ENCODE results near the gene SLC5A11. TPM values are rescaled to one million over a fixed set of nuclear protein-coding genes. Genes with fewer than 3 reads are reported as not detected.

SLC5A11 gene
- total RNA-seq, 4 donors from 2014 or later = 6.8 TPM; not detected in 3

GRCh38 chr16:24944206-24944605, 98.4 kb downstream of the SLC5A11 start:
- in situ Hi-C loops (cut with MboI; ENCODE audit: low pct_ligation_motif_present in 1 of 4, low pct_unique_long_range_greater_than_20kb in 1 of 4, low sequenced_read_pairs in 3 of 4) = no loop called here
- H3K36me3 ChIP-seq = peaks cover 0 to 82% (median 23%) of the 10 kb centered on the region in 4 donors
- H3K4me3 ChIP-seq = no peak overlapping the region
- no peak overlapping the region for H3K27ac ChIP-seq
- H3K27me3 ChIP-seq = no peaks in the 10 kb centered on the region
- intact Hi-C loops (cut with DNase I; ENCODE audit: low total_unique reads) = no loop called here
- no peak for DNase-seq
- 50 to 93% methylated on average over 1 to 3 of the region's 3 CpGs for WGBS, 2 donors (ENCODE audit: low coverage in 1 of 2)
- H3K4me1 ChIP-seq = no peaks in the 10 kb centered on the region
- no peaks in the 10 kb centered on the region for H3K9me3 ChIP-seq
- no peak for TF ChIP-seq EP300 (IDR thresholded peaks at IDR 0.05; ENCODE audit: low read depth)
- TF ChIP-seq POLR2AphosphoS5 (IDR thresholded peaks at IDR 0.05) = no peak
- no peak for TF ChIP-seq CTCF (IDR thresholded peaks at IDR 0.05)
- TF ChIP-seq POLR2A (IDR thresholded peaks at IDR 0.05) = no peak

- 59 to 80% methylated on average over 5 to 6 of the region's 6 CpGs for WGBS, 2 donors (ENCODE audit: low coverage in 1 of 2)
- Histone ChIP-seq H3K36me3 (peaks cover 0 to 72% (median 16%) of the 10 kb centered on the region in 4 donors), H3K27ac (no peak overlapping the region), H3K27me3 (no peaks in the 10 kb centered on the region), H3K4me3 (no peak overlapping the region), H3K9me3 (no peaks in the 10 kb centered on the region), H3K4me1 (peaks cover 0 to 9% (median 0%) of the 10 kb centered on the region in 4 donors)
- in situ Hi-C loops (cut with MboI; ENCODE audit: low pct_ligation_motif_present in 1 of 4, low pct_unique_long_range_greater_than_20kb in 1 of 4, low sequenced_read_pairs in 3 of 4) = no loop called here
- intact Hi-C loops (cut with DNase I; ENCODE audit: low total_unique reads) = no loop called here
- no peak for DNase-seq
- peak in 1 of 3 donors; percentile 14 for TF ChIP-seq POLR2AphosphoS5 (IDR thresholded peaks at IDR 0.05)
- TF ChIP-seq EP300 (IDR thresholded peaks at IDR 0.05; ENCODE audit: low read depth) = no peak
These were observed 100.4 kb downstream of the SLC5A11 start for GRCh38 chr16:24946155-24946554.

GRCh38 chr16:24950275-24950674, 104.5 kb downstream of the SLC5A11 start:
- WGBS, 2 donors (ENCODE audit: low coverage in 1 of 2) = 40 to 46% methylated on average over 1 to 5 of the region's 5 CpGs
- in situ Hi-C loops (cut with MboI; ENCODE audit: low pct_ligation_motif_present in 1 of 4, low pct_unique_long_range_greater_than_20kb in 1 of 4, low sequenced_read_pairs in 3 of 4) = no loop called here
- no peak overlapping the region for H3K27ac ChIP-seq

GRCh38 chr16:24953306-24953705, 107.5 kb downstream of the SLC5A11 start:
- 74% methylated on average over 6 of the region's 6 CpGs; no CpG with 5 or more reads in 1 of the 2 donors for WGBS, 2 donors (ENCODE audit: low coverage in 1 of 2)
- TF ChIP-seq POLR2AphosphoS5 (IDR thresholded peaks at IDR 0.05) (no peak), CTCF (IDR thresholded peaks at IDR 0.05) (no peak)
- Histone ChIP-seq H3K27ac (peak overlapping the region; percentile 25 to 50 (median 44)), H3K27me3 (no peaks in the 10 kb centered on the region), H3K36me3 (peaks cover 0 to 49% (median 10%) of the 10 kb centered on the region in 4 donors), H3K9me3 (no peaks in the 10 kb centered on the region), H3K4me1 (peaks cover 0 to 30% (median 11%) of the 10 kb centered on the region in 4 donors), H3K4me3 (no peak overlapping the region)
- intact Hi-C loops (cut with DNase I; ENCODE audit: low total_unique reads) = no loop called here
- in situ Hi-C loops (cut with MboI; ENCODE audit: low pct_ligation_motif_present in 1 of 4, low pct_unique_long_range_greater_than_20kb in 1 of 4, low sequenced_read_pairs in 3 of 4) = no loop called here
- DNase-seq = no peak

More at GRCh38 chr16:24950275-24950674, 104.5 kb downstream of the SLC5A11 start:
- TF ChIP-seq CTCF (IDR thresholded peaks at IDR 0.05) = no peak
- TF ChIP-seq POLR2AphosphoS5 (IDR thresholded peaks at IDR 0.05) = no peak
- TF ChIP-seq EP300 (IDR thresholded peaks at IDR 0.05; ENCODE audit: low read depth) = no peak
- TF ChIP-seq POLR2A (IDR thresholded peaks at IDR 0.05) = no peak
- no peaks in the 10 kb centered on the region for H3K9me3 ChIP-seq
- peak; percentile 19 for DNase-seq
- no peaks in the 10 kb centered on the region for H3K27me3 ChIP-seq
- peaks cover 0 to 24% (median 8%) of the 10 kb centered on the region in 4 donors for H3K4me1 ChIP-seq
- intact Hi-C loops (cut with DNase I; ENCODE audit: low total_unique reads) = no loop called here
- H3K36me3 ChIP-seq = peaks cover 0 to 70% (median 13%) of the 10 kb centered on the region in 4 donors
- H3K4me3 ChIP-seq = no peak overlapping the region

GRCh38 chr16:24953721-24954120, 108.0 kb downstream of the SLC5A11 start:
- DNase-seq = peak; percentile 34
- Histone ChIP-seq H3K9me3 (no peaks in the 10 kb centered on the region), H3K4me1 (peaks cover 0 to 30% (median 11%) of the 10 kb centered on the region in 4 donors), H3K27ac (peak overlapping the region; percentile 25 to 50 (median 44)), H3K4me3 (no peak overlapping the region), H3K27me3 (no peaks in the 10 kb centered on the region), H3K36me3 (peaks cover 0 to 46% (median 12%) of the 10 kb centered on the region in 4 donors)
- TF ChIP-seq CTCF (IDR thresholded peaks at IDR 0.05) (no peak), POLR2AphosphoS5 (IDR thresholded peaks at IDR 0.05) (no peak), EP300 (IDR thresholded peaks at IDR 0.05; ENCODE audit: low read depth) (no peak), POLR2A (IDR thresholded peaks at IDR 0.05) (no peak)
- intact Hi-C loops (cut with DNase I; ENCODE audit: low total_unique reads) = no loop called here
- in situ Hi-C loops (cut with MboI; ENCODE audit: low pct_ligation_motif_present in 1 of 4, low pct_unique_long_range_greater_than_20kb in 1 of 4, low sequenced_read_pairs in 3 of 4) = no loop called here
- WGBS, 2 donors (ENCODE audit: low coverage in 1 of 2) = 50 to 51% methylated on average over 4 to 5 of the region's 5 CpGs
